Stomach (tissue), 9 donors: ENCODE data around the gene YAE1. TPM values are rescaled to one million over a fixed set of nuclear protein-coding genes. Genes with fewer than 3 reads are reported as not detected.

ENCODE experiments used
- DNase-seq, 2 donors: peaks; one replicate each; pipeline versions ENCODE4 v3.0.0 to v3.0.0-alpha.2; 2013 to 2019
- H3K27ac ChIP-seq, 5 donors: fragments of 200-600 bp in 4 of 5; sonication (generic) in 4 of 5; one replicate each; pipeline ENCODE4 v1.5.1; 2013 to 2019; ENCODE audit warnings: mild to moderate bottlenecking in 1 of 5, moderate library complexity in 1 of 5
- H3K27me3 ChIP-seq, 3 donors: fragments of 200-600 bp; sonication (generic); one replicate each; pipeline ENCODE4 v1.5.1; 2017 to 2019; ENCODE audit warnings: mixed run types in 1 of 3
- H3K36me3 ChIP-seq, 4 donors: fragments of 200-600 bp; sonication (generic); 1 replicate in 3 of 4; 2 replicates in 1 of 4; pipeline ENCODE4 v1.5.1; 2016 to 2019
- H3K4me1 ChIP-seq, 4 donors: fragments of 200-600 bp; sonication (generic); one replicate each; pipeline ENCODE4 v1.5.1; 2016 to 2019
- H3K4me3 ChIP-seq, 4 donors: fragments of 200-600 bp; sonication (generic) in 3 of 4; one replicate each; pipeline ENCODE4 v1.5.1; 2016 to 2019; ENCODE audit warnings: mild to moderate bottlenecking in 1 of 4
- H3K9me3 ChIP-seq, 4 donors: fragments of 200-600 bp; sonication (generic); one replicate each; pipeline ENCODE4 v1.5.1; 2016 to 2019
- CTCF ChIP-seq, 7 experiments: fragments of 450-650 bp in 4 of 7; fragments of 200-600 bp in 3 of 7; sonication (generic) in 3 of 7; IDR thresholded peaks; one replicate each; pipeline ENCODE4 v1.5.1; 2016 to 2019; ENCODE audit warnings: antibody characterized with exemption in 7 of 7, control low read depth in 2 of 7, mild to moderate bottlenecking in 1 of 7
- EP300 ChIP-seq: sonication (generic); formaldehyde crosslinking; IDR thresholded peaks from one replicate; pipeline ENCODE4 v1.6.1; 2017; ENCODE audit warnings: antibody characterized with exemption
- POLR2A ChIP-seq, 4 donors: fragments of 450-650 bp; IDR thresholded peaks; one replicate each; pipeline ENCODE4 v1.6.1; 2016; ENCODE audit warnings: antibody characterized with exemption in 4 of 4, control low read depth in 2 of 4, mild to moderate bottlenecking in 1 of 4, moderate library complexity in 1 of 4
- POLR2AphosphoS5 ChIP-seq, 3 donors: sonication (generic); formaldehyde crosslinking; IDR thresholded peaks; one replicate each; pipeline ENCODE4 v1.6.1; 2016; ENCODE audit warnings: antibody characterized with exemption in 3 of 3
- WGBS, 5 donors: extraction: QIAGEN DNeasy Blood & Tissue Kit in 3 of 5; methylation state at CpG; one replicate each; pipeline versions ENCODE4 v1.1.5 to v1.1.7; 2013 to 2018; 5-methylcytosine and 5-hydroxymethylcytosine counted together
- intact Hi-C: fragments of 100-400 bp; cut with DNase I; formaldehyde crosslinking; loops from one replicate; pipeline ENCODE4 v1.15.1; 2023; ENCODE audit warnings: low total_unique reads
- polyA plus RNA-seq, 3 donors: library from polyadenylated mRNA; stranded (reverse); fragments of 200-250 nt; gene quantifications; one replicate each; pipeline ENCODE4 v1.2.3, GENCODE V29; 2013
- total RNA-seq, 5 donors: library from RNA; depleted of rRNA; stranded (reverse); fragments of >200 nt; gene quantifications; one replicate each; pipeline versions ENCODE4 v1.1.0 to v1.2.3, GENCODE V29; 2014 to 2016
- donor health status: healthy with polysubstance abuse.
- donor health status: Bipolar disorder and iron deficiency.
- donor health status: healthy.

YAE1 gene
- total and polyA plus RNA-seq, 8 donors = 1.2 to 38.6 (median 21.7) TPM

- no peak overlapping the region for H3K4me3 ChIP-seq
- 9 to 28% (median 20%) methylated on average over 1 of the region's 1 CpG for WGBS, 5 donors
- no peak overlapping the region for H3K27ac ChIP-seq
- no peaks in the 10 kb centered on the region for H3K9me3 ChIP-seq
- no peak for TF ChIP-seq CTCF (IDR thresholded peaks at IDR 0.05)
- TF ChIP-seq EP300 = no peak
- TF ChIP-seq POLR2A (IDR thresholded peaks at IDR 0.05) = no peak
- TF ChIP-seq POLR2AphosphoS5 (IDR thresholded peaks at IDR 0.05) = no peak
- H3K36me3 ChIP-seq = no peaks in the 10 kb centered on the region
- peaks cover 0 to 4% (median 0%) of the 10 kb centered on the region in 4 donors for H3K4me1 ChIP-seq
- DNase-seq = no peak
- intact Hi-C loops = no loop called here
- H3K27me3 ChIP-seq = no peaks in the 10 kb centered on the region
These were observed 49.9 kb downstream of the YAE1 start for GRCh38 chr7:39616138-39616537.

GRCh38 chr7:39617005-39617404 lies 50.8 kb downstream of the YAE1 start:
- DNase-seq = no peak
- Histone ChIP-seq H3K27me3 (no peaks in the 10 kb centered on the region), H3K4me3 (no peak overlapping the region), H3K36me3 (no peaks in the 10 kb centered on the region), H3K27ac (no peak overlapping the region), H3K4me1 (peaks cover 0 to 9% (median 2%) of the 10 kb centered on the region in 4 donors), H3K9me3 (no peaks in the 10 kb centered on the region)
- intact Hi-C loops = no loop called here
- no peak for TF ChIP-seq EP300
- no peak for TF ChIP-seq POLR2AphosphoS5 (IDR thresholded peaks at IDR 0.05)
- no peak for TF ChIP-seq CTCF (IDR thresholded peaks at IDR 0.05)
- no peak for TF ChIP-seq POLR2A (IDR thresholded peaks at IDR 0.05)

GRCh38 chr7:39618868-39619267 lies 52.7 kb downstream of the YAE1 start:
- Histone ChIP-seq H3K27ac (no peak overlapping the region), H3K4me3 (no peak overlapping the region), H3K9me3 (no peaks in the 10 kb centered on the region), H3K27me3 (no peaks in the 10 kb centered on the region), H3K4me1 (peaks cover 0 to 18% (median 12%) of the 10 kb centered on the region in 4 donors), H3K36me3 (no peaks in the 10 kb centered on the region)
- DNase-seq = no peak
- 79 to 88% (median 83%) methylated on average over 4 of the region's 4 CpGs for WGBS, 5 donors
- intact Hi-C loops = no loop called here
- TF ChIP-seq POLR2AphosphoS5 (IDR thresholded peaks at IDR 0.05) (no peak), POLR2A (IDR thresholded peaks at IDR 0.05) (no peak), CTCF (IDR thresholded peaks at IDR 0.05) (no peak), EP300 (no peak)

GRCh38 chr7:39620486-39620885 lies 54.3 kb downstream of the YAE1 start:
- no peak for DNase-seq
- no peaks in the 10 kb centered on the region for H3K9me3 ChIP-seq
- H3K4me3 ChIP-seq = no peak overlapping the region
- no peaks in the 10 kb centered on the region for H3K36me3 ChIP-seq
- no peaks in the 10 kb centered on the region for H3K27me3 ChIP-seq
- peaks cover 12 to 32% (median 26%) of the 10 kb centered on the region in 4 donors for H3K4me1 ChIP-seq
- TF ChIP-seq EP300 (no peak), POLR2AphosphoS5 (IDR thresholded peaks at IDR 0.05) (no peak), POLR2A (IDR thresholded peaks at IDR 0.05) (no peak), CTCF (IDR thresholded peaks at IDR 0.05) (no peak)
- intact Hi-C loops = no loop called here
- H3K27ac ChIP-seq = no peak overlapping the region
